NK-92 (cell line): ENCODE measurements around the gene DND1.
"Not testable (repeated sequence)": the region's sequence is repeated elsewhere in the genome, so short reads cannot be mapped to it uniquely, and the experiment has no call there.

ENCODE experiments used
- DNase-seq: peaks from one replicate; lab custom pipeline; 2025; ENCODE audit not compliant: unreplicated experiment; lab: John Stamatoyannopoulos, UW

DND1 gene

DNA sequence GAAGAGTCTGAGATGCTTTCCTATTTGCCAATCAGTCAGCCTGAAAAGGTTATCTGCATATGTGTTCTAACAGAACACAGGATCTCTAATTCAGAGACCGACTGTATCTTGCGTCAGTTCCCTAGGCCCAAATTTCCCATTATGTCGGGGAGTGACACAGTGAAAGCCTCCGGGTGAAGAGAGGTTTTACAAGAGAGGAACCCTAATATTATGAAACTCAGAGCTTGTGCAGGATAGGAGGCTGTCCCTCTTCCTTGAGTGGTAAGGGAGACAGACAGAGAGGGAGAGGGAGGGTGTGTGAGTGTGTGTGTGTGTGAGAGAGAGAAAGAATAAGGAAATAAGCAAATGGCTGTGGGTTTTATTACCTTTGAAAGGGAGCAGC lies 42.3 kb downstream of the DND1 start:
- no peak for DNase-seq

DNA sequence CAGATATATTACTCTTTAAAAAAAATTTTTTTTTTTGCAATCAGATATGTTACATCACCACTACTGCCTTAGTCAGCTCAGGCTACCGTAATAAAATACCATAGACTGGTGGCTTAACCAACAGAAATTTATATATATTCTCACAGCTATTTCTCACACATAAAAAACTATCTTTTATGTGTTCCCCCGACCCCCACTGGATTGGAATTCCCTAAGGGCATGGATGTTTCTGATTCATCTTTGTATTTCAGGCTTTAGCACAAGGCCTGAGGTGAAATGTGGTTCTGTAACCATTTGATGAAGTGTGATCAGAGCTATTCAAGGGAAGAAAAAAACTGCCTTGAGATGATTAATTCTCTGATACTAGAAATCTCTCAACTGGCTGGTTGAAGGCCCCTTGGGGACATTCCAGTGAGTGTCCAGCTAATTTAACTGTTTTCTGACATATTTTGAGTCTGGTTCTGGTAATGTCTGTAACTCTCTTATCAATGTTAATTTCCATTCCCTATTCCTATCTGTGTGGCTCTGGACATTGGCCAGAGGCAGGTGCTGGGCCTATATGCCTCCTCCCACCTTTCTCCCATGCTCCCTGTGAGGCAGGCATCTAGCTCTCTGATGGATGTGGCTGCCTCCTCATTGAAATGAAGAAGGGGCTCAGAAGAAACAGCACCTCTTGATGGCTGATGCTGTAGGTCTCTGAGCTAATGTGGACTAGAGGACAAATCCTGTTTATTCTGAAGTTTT lies 42.9 kb downstream of the DND1 start:
- no peak for DNase-seq

DNA sequence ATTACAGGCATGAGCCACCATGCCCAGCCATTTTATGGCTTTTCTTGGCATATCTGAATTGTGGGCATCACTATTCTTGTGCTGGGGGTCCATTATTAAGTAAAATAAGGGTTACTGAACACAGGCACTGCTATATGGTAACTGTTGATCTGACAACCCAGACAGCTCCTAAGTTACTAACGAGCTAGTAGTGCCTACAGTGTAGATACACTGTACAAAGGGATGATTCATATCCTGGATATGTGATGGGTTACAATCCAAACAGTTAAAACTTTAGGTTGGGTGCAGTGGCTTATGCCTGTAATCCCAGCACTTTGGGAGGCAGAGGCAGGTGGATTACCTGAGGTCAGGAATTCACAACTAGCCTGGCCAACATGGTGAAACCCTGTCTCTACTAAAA lies 44.7 kb downstream of the DND1 start:
- DNase-seq = no peak

DNA sequence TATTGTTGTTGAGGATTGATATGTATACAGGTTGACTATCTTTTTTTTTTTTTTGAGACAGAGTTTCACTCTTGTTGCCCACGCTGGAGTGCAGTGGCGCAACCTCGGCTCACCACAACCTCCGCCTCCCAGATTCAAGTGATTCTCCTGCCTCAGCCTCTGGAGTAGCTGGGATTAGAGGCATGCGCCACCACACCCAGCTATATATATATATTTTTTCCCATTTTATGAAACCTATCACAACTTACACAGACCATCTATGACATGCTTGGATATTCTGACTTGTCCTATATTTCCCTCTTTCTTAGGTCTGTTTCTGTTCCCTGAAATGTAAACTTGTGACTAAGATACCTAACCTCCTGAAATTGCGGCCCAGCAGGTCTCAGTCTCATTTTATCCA lies 45.4 kb downstream of the DND1 start:
- no peak for DNase-seq

DNA sequence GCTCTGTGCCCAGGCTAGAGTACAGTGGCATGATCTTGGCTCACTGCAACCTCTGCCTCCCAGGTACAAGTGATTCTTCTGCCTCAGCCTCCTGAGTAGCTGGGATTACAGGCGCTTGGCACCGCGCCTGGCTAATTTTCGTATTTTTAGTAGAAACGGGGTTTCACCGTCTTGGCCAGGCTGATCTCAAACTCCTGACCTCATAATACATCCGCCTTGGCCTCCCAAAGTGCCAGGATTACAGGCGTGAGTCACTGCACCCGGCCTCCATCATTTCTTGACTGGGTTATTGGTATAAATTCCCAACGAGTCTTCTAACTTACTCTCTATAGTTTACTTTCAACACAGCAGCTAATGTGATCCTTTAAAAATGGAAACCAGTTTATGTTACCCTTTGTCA lies 48.5 kb downstream of the DND1 start:
- not testable (repeated sequence) for DNase-seq

DNA sequence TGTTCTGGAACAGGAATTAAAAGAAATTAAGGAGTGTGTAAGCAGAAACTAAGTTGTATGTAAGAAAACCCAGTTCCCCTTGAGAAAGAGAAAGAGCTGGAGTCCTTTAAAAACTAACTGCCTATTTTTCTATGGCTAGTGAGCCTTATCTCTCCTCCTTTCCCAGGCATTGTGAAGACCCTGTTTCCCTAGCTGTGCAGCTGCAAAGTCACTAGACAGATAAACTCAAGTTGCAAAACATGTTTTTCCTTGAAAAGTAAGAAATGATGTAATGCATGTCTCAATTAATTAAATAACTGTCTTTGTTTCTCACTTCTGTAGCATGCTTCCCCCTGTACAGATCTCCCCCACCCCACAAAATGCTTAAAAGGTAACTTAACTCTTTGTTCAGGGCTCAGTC lies 50.3 kb downstream of the DND1 start:
- DNase-seq = not testable (repeated sequence)

DNA sequence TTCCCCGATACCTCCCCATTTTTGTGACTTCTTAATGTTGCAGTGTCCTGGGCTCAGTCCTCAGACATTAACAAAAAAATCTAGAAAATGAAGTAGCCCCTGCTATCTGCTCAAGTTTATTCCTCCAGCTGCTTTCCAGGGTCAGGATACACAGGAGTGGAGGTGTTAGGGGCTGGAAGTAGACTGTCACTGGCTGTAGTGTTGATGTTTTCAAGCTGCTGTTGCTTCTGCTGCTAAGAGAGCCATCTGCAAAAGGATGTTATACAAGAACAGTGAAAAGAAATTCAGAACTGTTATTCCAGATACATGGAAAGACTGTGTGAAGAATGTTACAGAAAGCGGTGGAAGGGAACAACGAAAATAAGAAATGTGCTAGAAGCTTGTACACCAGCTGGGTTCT lies 51.1 kb downstream of the DND1 start:
- no peak for DNase-seq
